PFSK-1 (cell line): ENCODE measurements around the gene TPSG1.

Experiments
- POLR2AphosphoS5 ChIP-seq: IDR thresholded peaks from 2 replicates; pipeline ENCODE4 v1.6.1; 2012; ENCODE audit warnings: low read depth, mild to moderate bottlenecking, control low read depth, low read length, moderate library complexity
- REST ChIP-seq, 2 experiments: IDR thresholded peaks; 2 replicates each; pipeline versions ENCODE4 v1.6.1 to v1.8.0; 2011 to 2012; ENCODE audit warnings: low read depth in 2 of 2, low read length in 2 of 2, control low read depth in 1 of 2, inconsistent platforms in 1 of 2, mild to moderate bottlenecking in 1 of 2, moderate library complexity in 1 of 2; ENCODE audit not compliant: insufficient read depth in 1 of 2

GRCh38 chr16:1218930-1219611 lies 6.0 kb downstream of the TPSG1 start:
- TF ChIP-seq POLR2AphosphoS5 (no peak), REST (IDR thresholded peaks at IDR 0.05; ENCODE audit: insufficient read depth in 1 of 2, low read depth in 2 of 2, low read length in 2 of 2) (no peak)
